ENCODE results near the gene GRK5.

GRCh38 chr10:119406601-119407253 is 199.4 kb downstream of the GRK5 start:
- TF ChIP-seq POLR2AphosphoS5 (IDR thresholded peaks at IDR 0.05; ENCODE audit: low read depth, low read length), result no peak
- no peak for TF ChIP-seq POLR2A (IDR thresholded peaks at IDR 0.05; ENCODE audit: low read depth, low read length)

Data from GM12892 (cell line).